Measurements from ENCODE around the gene CEP85L.

CEP85L gene

GRCh38 chr6:118574051-118574865 lies 77.1 kb downstream of the CEP85L start:
- DNase-seq (ENCODE audit: insufficient read length) = no peak
- TF ChIP-seq POLR2AphosphoS5 (IDR thresholded peaks at IDR 0.05; ENCODE audit: low read depth, low read length) = no peak
- no peak for TF ChIP-seq TAF1 (IDR thresholded peaks at IDR 0.05; ENCODE audit: borderline replicate concordance, low read depth, low read length)
- TF ChIP-seq POLR2A (IDR thresholded peaks at IDR 0.05; ENCODE audit: low read depth, low read length) = no peak

GRCh38 chr6:118571121-118571520 lies 80.3 kb downstream of the CEP85L start:
- DNase-seq (ENCODE audit: insufficient read length) (no peak), FAIRE-seq (peak; percentile 33)
- TF ChIP-seq POLR2A (IDR thresholded peaks at IDR 0.05; ENCODE audit: low read depth, low read length) = no peak
- TF ChIP-seq POLR2AphosphoS5 (IDR thresholded peaks at IDR 0.05; ENCODE audit: low read depth, low read length) = no peak
- TF ChIP-seq TAF1 (IDR thresholded peaks at IDR 0.05; ENCODE audit: borderline replicate concordance, low read depth, low read length) = no peak

More at GRCh38 chr6:118574051-118574865, 77.1 kb downstream of the CEP85L start:
- peak; percentile 9 for FAIRE-seq

- FAIRE-seq (no peak), DNase-seq (ENCODE audit: insufficient read length) (no peak)
- TF ChIP-seq POLR2AphosphoS5 (IDR thresholded peaks at IDR 0.05; ENCODE audit: low read depth, low read length) = no peak
- TF ChIP-seq POLR2A (IDR thresholded peaks at IDR 0.05; ENCODE audit: low read depth, low read length) = no peak
- no peak for TF ChIP-seq TAF1 (IDR thresholded peaks at IDR 0.05; ENCODE audit: borderline replicate concordance, low read depth, low read length)
Observed at GRCh38 chr6:118569498-118569897, 81.9 kb downstream of the CEP85L start.

- no peak for DNase-seq (ENCODE audit: insufficient read length)
- no peak for TF ChIP-seq POLR2A (IDR thresholded peaks at IDR 0.05; ENCODE audit: low read depth, low read length)
- no peak for TF ChIP-seq POLR2AphosphoS5 (IDR thresholded peaks at IDR 0.05; ENCODE audit: low read depth, low read length)
- no peak for TF ChIP-seq TAF1 (IDR thresholded peaks at IDR 0.05; ENCODE audit: borderline replicate concordance, low read depth, low read length)
- no peak for FAIRE-seq
Observed at GRCh38 chr6:118567974-118568373, 83.4 kb downstream of the CEP85L start.

GRCh38 chr6:118565311-118565960 lies 86.0 kb downstream of the CEP85L start:
- TF ChIP-seq POLR2AphosphoS5 (IDR thresholded peaks at IDR 0.05; ENCODE audit: low read depth, low read length) (no peak), POLR2A (IDR thresholded peaks at IDR 0.05; ENCODE audit: low read depth, low read length) (no peak), TAF1 (IDR thresholded peaks at IDR 0.05; ENCODE audit: borderline replicate concordance, low read depth, low read length) (no peak)
- DNase-seq (ENCODE audit: insufficient read length) (peak; percentile 9), FAIRE-seq (peak; percentile 98)

GRCh38 chr6:118562959-118563358 lies 88.4 kb downstream of the CEP85L start:
- FAIRE-seq (peak; percentile 38), DNase-seq (ENCODE audit: insufficient read length) (no peak)
- TF ChIP-seq POLR2A (IDR thresholded peaks at IDR 0.05; ENCODE audit: low read depth, low read length) = no peak
- TF ChIP-seq POLR2AphosphoS5 (IDR thresholded peaks at IDR 0.05; ENCODE audit: low read depth, low read length) = no peak
- no peak for TF ChIP-seq TAF1 (IDR thresholded peaks at IDR 0.05; ENCODE audit: borderline replicate concordance, low read depth, low read length)

GRCh38 chr6:118562248-118562647 lies 89.1 kb downstream of the CEP85L start:
- FAIRE-seq = no peak
- no peak for DNase-seq (ENCODE audit: insufficient read length)
- TF ChIP-seq POLR2A (IDR thresholded peaks at IDR 0.05; ENCODE audit: low read depth, low read length) (no peak), TAF1 (IDR thresholded peaks at IDR 0.05; ENCODE audit: borderline replicate concordance, low read depth, low read length) (no peak), POLR2AphosphoS5 (IDR thresholded peaks at IDR 0.05; ENCODE audit: low read depth, low read length) (no peak)

GRCh38 chr6:118559659-118560058 lies 91.7 kb downstream of the CEP85L start:
- no peak for DNase-seq (ENCODE audit: insufficient read length)
- no peak for FAIRE-seq
- no peak for TF ChIP-seq POLR2AphosphoS5 (IDR thresholded peaks at IDR 0.05; ENCODE audit: low read depth, low read length)
- TF ChIP-seq POLR2A (IDR thresholded peaks at IDR 0.05; ENCODE audit: low read depth, low read length) = no peak
- no peak for TF ChIP-seq TAF1 (IDR thresholded peaks at IDR 0.05; ENCODE audit: borderline replicate concordance, low read depth, low read length)

GRCh38 chr6:118558464-118559217 lies 92.8 kb downstream of the CEP85L start:
- DNase-seq (ENCODE audit: insufficient read length) = no peak
- TF ChIP-seq POLR2AphosphoS5 (IDR thresholded peaks at IDR 0.05; ENCODE audit: low read depth, low read length) (no peak), TAF1 (IDR thresholded peaks at IDR 0.05; ENCODE audit: borderline replicate concordance, low read depth, low read length) (no peak), POLR2A (IDR thresholded peaks at IDR 0.05; ENCODE audit: low read depth, low read length) (no peak)
- FAIRE-seq = peak; percentile 36

- FAIRE-seq = no peak
- TF ChIP-seq TAF1 (IDR thresholded peaks at IDR 0.05; ENCODE audit: borderline replicate concordance, low read depth, low read length) (no peak), POLR2AphosphoS5 (IDR thresholded peaks at IDR 0.05; ENCODE audit: low read depth, low read length) (no peak), POLR2A (IDR thresholded peaks at IDR 0.05; ENCODE audit: low read depth, low read length) (no peak)
- DNase-seq (ENCODE audit: insufficient read length) = no peak
Observed at GRCh38 chr6:118554698-118555097, 96.7 kb downstream of the CEP85L start.

GRCh38 chr6:118553132-118553531 lies 98.3 kb downstream of the CEP85L start:
- no peak for DNase-seq (ENCODE audit: insufficient read length)
- TF ChIP-seq TAF1 (IDR thresholded peaks at IDR 0.05; ENCODE audit: borderline replicate concordance, low read depth, low read length) = no peak
- TF ChIP-seq POLR2AphosphoS5 (IDR thresholded peaks at IDR 0.05; ENCODE audit: low read depth, low read length) = no peak
- no peak for TF ChIP-seq POLR2A (IDR thresholded peaks at IDR 0.05; ENCODE audit: low read depth, low read length)
- FAIRE-seq = no peak
